Skeletal muscle satellite cell (primary cell): Measurements from ENCODE around the gene SEMA3B.
"Not testable (repeated sequence)": the region's sequence is repeated elsewhere in the genome, so short reads cannot be mapped to it uniquely, and the experiment has no call there.

Experiments
- H3K27me3 ChIP-seq: 2 replicates; pipeline ENCODE4 v1.7.0; 2013; ENCODE audit warnings: low read length; ENCODE audit not compliant: control insufficient read depth, insufficient read depth
- H3K36me3 ChIP-seq: 2 replicates; pipeline ENCODE4 v1.7.0; 2013; ENCODE audit warnings: mild to moderate bottlenecking, control low read depth, low read length; ENCODE audit not compliant: insufficient read depth
- H3K4me1 ChIP-seq: 2 replicates; pipeline ENCODE4 v1.7.0; 2013; ENCODE audit warnings: low read length; ENCODE audit not compliant: control insufficient read depth, insufficient read depth
- H3K4me2 ChIP-seq: 2 replicates; pipeline ENCODE4 v1.7.0; 2013; ENCODE audit warnings: mild to moderate bottlenecking, low read length
- H3K4me3 ChIP-seq: 2 replicates; pipeline ENCODE4 v1.7.0; 2013; ENCODE audit warnings: low read length
- H3K9ac ChIP-seq: 2 replicates; pipeline ENCODE4 v1.7.0; 2013; ENCODE audit warnings: mild to moderate bottlenecking, low read depth, low read length, moderate library complexity
- H3K9me3 ChIP-seq: replicated peaks from 2 replicates; pipeline ENCODE4 v1.7.0; 2013; ENCODE audit warnings: mild to moderate bottlenecking, control low read depth, low read length

The SEMA3B gene

GRCh38 chr3:50276762-50277101, 7.8 kb downstream of the SEMA3B start:
- Histone ChIP-seq H3K4me3 (no peak overlapping the region), H3K9me3 (no peaks in the 10 kb centered on the region), H3K4me1 (peaks cover 4% of the 10 kb centered on the region), H3K36me3 (no peaks in the 10 kb centered on the region), H3K27me3 (no peaks in the 10 kb centered on the region), H3K4me2 (no peak overlapping the region), H3K9ac (no peak overlapping the region)

GRCh38 chr3:50278123-50278879, 9.4 kb downstream of the SEMA3B start:
- no peak overlapping the region for H3K9ac ChIP-seq
- H3K27me3 ChIP-seq, result no peaks in the 10 kb centered on the region
- no peak overlapping the region for H3K4me2 ChIP-seq
- peaks cover under 1% of the 10 kb centered on the region for H3K4me1 ChIP-seq
- no peaks in the 10 kb centered on the region for H3K36me3 ChIP-seq
- no peak overlapping the region for H3K4me3 ChIP-seq
- H3K9me3 ChIP-seq, result no peaks in the 10 kb centered on the region

GRCh38 chr3:50278880-50279224, 9.9 kb downstream of the SEMA3B start, which contains the start of gene LSMEM2:
TSS of gene LSMEM2 (plus strand) at chr3:50279087. CDS start at chr3:50279114, 27 bp downstream.
- no peaks in the 10 kb centered on the region for H3K36me3 ChIP-seq
- no peak within 1 kb of the TSS for H3K4me3 ChIP-seq
- H3K4me2 ChIP-seq, result no peak within 1 kb of the TSS
- H3K9ac ChIP-seq, result no peak within 1 kb of the TSS
- no peaks in the 10 kb centered on the region for H3K4me1 ChIP-seq
- no peaks in the 10 kb centered on the region for H3K9me3 ChIP-seq
- no peaks in the 10 kb centered on the region for H3K27me3 ChIP-seq

- Histone ChIP-seq H3K9me3 (no peaks in the 10 kb centered on the region), H3K4me3 (no peak overlapping the region), H3K9ac (no peak overlapping the region), H3K4me2 (no peak overlapping the region), H3K27me3 (no peaks in the 10 kb centered on the region), H3K4me1 (no peaks in the 10 kb centered on the region), H3K36me3 (no peaks in the 10 kb centered on the region)
These were observed 10.5 kb downstream of the SEMA3B start for GRCh38 chr3:50279255-50280016.

- not testable (repeated sequence) for H3K4me3 ChIP-seq, H3K9me3 ChIP-seq, H3K9ac ChIP-seq, H3K4me2 ChIP-seq, H3K4me1 ChIP-seq, H3K27me3 ChIP-seq
- H3K36me3 ChIP-seq, result peaks cover 26% of the 10 kb centered on the region
These were observed 15.2 kb downstream of the SEMA3B start for GRCh38 chr3:50284121-50284520.

- peaks cover 38% of the 10 kb centered on the region for H3K36me3 ChIP-seq
These were observed 17.6 kb downstream of the SEMA3B start for GRCh38 chr3:50286322-50287227.

GRCh38 chr3:50287262-50287661, 18.3 kb downstream of the SEMA3B start:
- Histone ChIP-seq H3K36me3 (peaks cover 38% of the 10 kb centered on the region), H3K9ac (no peak overlapping the region), H3K4me1 (no peaks in the 10 kb centered on the region), H3K27me3 (no peaks in the 10 kb centered on the region), H3K4me2 (no peak overlapping the region), H3K4me3 (no peak overlapping the region), H3K9me3 (no peaks in the 10 kb centered on the region)

More at GRCh38 chr3:50286322-50287227, 17.6 kb downstream of the SEMA3B start:
- no peak overlapping the region for H3K4me2 ChIP-seq
- H3K9me3 ChIP-seq, result no peaks in the 10 kb centered on the region
- H3K27me3 ChIP-seq, result no peaks in the 10 kb centered on the region
- H3K4me1 ChIP-seq, result no peaks in the 10 kb centered on the region
- no peak overlapping the region for H3K4me3 ChIP-seq
- no peak overlapping the region for H3K9ac ChIP-seq

GRCh38 chr3:50288387-50289007, 19.6 kb downstream of the SEMA3B start:
- no peaks in the 10 kb centered on the region for H3K9me3 ChIP-seq
- no peaks in the 10 kb centered on the region for H3K27me3 ChIP-seq
- H3K4me2 ChIP-seq, result no peak overlapping the region
- peaks cover 38% of the 10 kb centered on the region for H3K36me3 ChIP-seq
- peaks cover 6% of the 10 kb centered on the region for H3K4me1 ChIP-seq
- H3K9ac ChIP-seq, result no peak overlapping the region
- H3K4me3 ChIP-seq, result no peak overlapping the region

- Histone ChIP-seq H3K4me1 (peaks cover 6% of the 10 kb centered on the region), H3K9ac (no peak overlapping the region), H3K36me3 (peaks cover 38% of the 10 kb centered on the region), H3K27me3 (no peaks in the 10 kb centered on the region), H3K4me3 (no peak overlapping the region), H3K4me2 (no peak overlapping the region), H3K9me3 (no peaks in the 10 kb centered on the region)
These were observed 20.2 kb downstream of the SEMA3B start for GRCh38 chr3:50289130-50289529.

GRCh38 chr3:50290161-50290641, 21.3 kb downstream of the SEMA3B start:
- Histone ChIP-seq H3K9ac (no peak overlapping the region), H3K36me3 (peaks cover 38% of the 10 kb centered on the region), H3K9me3 (no peaks in the 10 kb centered on the region)

More at GRCh38 chr3:50290161-50290641, 21.3 kb downstream of the SEMA3B start:
- H3K27me3 ChIP-seq, result no peaks in the 10 kb centered on the region
- H3K4me1 ChIP-seq, result peaks cover 6% of the 10 kb centered on the region
- no peak overlapping the region for H3K4me3 ChIP-seq
- H3K4me2 ChIP-seq, result peak overlapping the region; percentile 91
